H9 (cell line): Measurements from ENCODE around the gene ZNF774. TPM values are rescaled to one million over a fixed set of nuclear protein-coding genes. Genes with fewer than 3 reads are reported as not detected.

Experiments
- DNase-seq: peaks from one replicate; pipeline ENCODE4 v3.0.0-alpha.2; 2017
- H2AFZ ChIP-seq: one replicate; pipeline ENCODE4 v1.6.1; 2013; ENCODE audit warnings: mild to moderate bottlenecking, low read length, control low read depth, moderate library complexity
- H2AK5ac ChIP-seq: 2 replicates; pipeline ENCODE4 v1.6.1; 2013; ENCODE audit warnings: low read length, control low read depth, mixed read lengths; ENCODE audit not compliant: insufficient read length
- H2BK120ac ChIP-seq: one replicate; pipeline ENCODE4 v1.6.1; 2013; ENCODE audit warnings: low read depth, mild to moderate bottlenecking, low read length, control low read depth, inconsistent platforms; ENCODE audit not compliant: poor library complexity, severe bottlenecking
- H2BK12ac ChIP-seq: 2 replicates; pipeline ENCODE4 v1.6.1; 2013; ENCODE audit warnings: low read length, control low read depth, mixed read lengths, low read depth; ENCODE audit not compliant: insufficient read length
- H2BK15ac ChIP-seq: 2 replicates; pipeline ENCODE4 v1.6.1; 2013; ENCODE audit warnings: low read depth, low read length, control low read depth
- H2BK20ac ChIP-seq: one replicate; pipeline ENCODE4 v1.6.1; 2013; ENCODE audit warnings: low read depth, mild to moderate bottlenecking, low read length, control low read depth, inconsistent platforms; ENCODE audit not compliant: poor library complexity, severe bottlenecking
- H2BK5ac ChIP-seq: 2 replicates; pipeline ENCODE4 v1.6.1; 2013; ENCODE audit warnings: low read length, control low read depth, mixed read lengths; ENCODE audit not compliant: insufficient read length
- H3K14ac ChIP-seq: 2 replicates; pipeline ENCODE4 v1.6.1; 2013; ENCODE audit warnings: low read length, control low read depth; ENCODE audit not compliant: insufficient read depth
- H3K18ac ChIP-seq: 2 replicates; pipeline ENCODE4 v1.6.1; 2013; ENCODE audit warnings: low read depth, mild to moderate bottlenecking, mixed read lengths, low read length, control low read depth; ENCODE audit not compliant: insufficient read length
- H3K23ac ChIP-seq: 2 replicates; pipeline ENCODE4 v1.6.1; 2013; ENCODE audit warnings: low read length, control low read depth, mixed read lengths, low read depth; ENCODE audit not compliant: insufficient read length
- H3K23me2 ChIP-seq: 2 replicates; pipeline ENCODE4 v1.6.1; 2013; ENCODE audit warnings: low read depth, mild to moderate bottlenecking, mixed read lengths, low read length, control low read depth; ENCODE audit not compliant: insufficient read length, poor library complexity, severe bottlenecking
- H3K27ac ChIP-seq: 2 replicates; pipeline ENCODE4 v1.5.1; 2013; ENCODE audit warnings: low read length, control low read depth, mixed read lengths, low read depth; ENCODE audit not compliant: insufficient read length
- H3K27me3 ChIP-seq: 2 replicates; pipeline ENCODE4 v1.6.1; 2013; ENCODE audit warnings: low read length, control low read depth, inconsistent platforms; ENCODE audit not compliant: insufficient read depth
- H3K4ac ChIP-seq: 2 replicates; pipeline ENCODE4 v1.6.1; 2013; ENCODE audit warnings: low read depth, mild to moderate bottlenecking, control low read depth, inconsistent platforms, low read length, moderate library complexity
- H3K4me1 ChIP-seq: 2 replicates; pipeline ENCODE4 v1.6.1; 2013; ENCODE audit warnings: low read length, control low read depth, inconsistent platforms; ENCODE audit not compliant: insufficient read depth
- H3K4me2 ChIP-seq: 2 replicates; pipeline ENCODE4 v1.6.1; 2013; ENCODE audit warnings: low read length, control low read depth, mixed read lengths; ENCODE audit not compliant: insufficient read length, insufficient read depth
- H3K56ac ChIP-seq: 2 replicates; pipeline ENCODE4 v1.6.1; 2013; ENCODE audit warnings: low read depth, mild to moderate bottlenecking, mixed read lengths, low read length, control low read depth; ENCODE audit not compliant: insufficient read length
- H3K79me1 ChIP-seq: 2 replicates; pipeline ENCODE4 v1.6.1; 2013; ENCODE audit warnings: low read depth, mild to moderate bottlenecking, moderate library complexity, low read length, control low read depth, inconsistent platforms; ENCODE audit not compliant: insufficient read depth, poor library complexity, severe bottlenecking
- H3K79me2 ChIP-seq: 2 replicates; pipeline ENCODE4 v1.6.1; 2013; ENCODE audit warnings: low read length, control low read depth, inconsistent platforms; ENCODE audit not compliant: insufficient read depth
- H3K9ac ChIP-seq: 2 replicates; pipeline ENCODE4 v1.6.1; 2013; ENCODE audit warnings: low read length, control low read depth, mixed read lengths; ENCODE audit not compliant: insufficient read length; ENCODE audit errors: extremely low read depth
- H3K9me3 ChIP-seq: one replicate; pipeline ENCODE4 v1.6.1; 2013; ENCODE audit warnings: low read depth, low read length, inconsistent platforms; ENCODE audit not compliant: control insufficient read depth
- H3T11ph ChIP-seq: one replicate; pipeline ENCODE4 v1.6.1; 2013; ENCODE audit warnings: mild to moderate bottlenecking, low read length, control low read depth, inconsistent platforms
- H4K20me1 ChIP-seq: one replicate; pipeline ENCODE4 v1.6.1; 2013; ENCODE audit not compliant: control insufficient read depth, insufficient read length, insufficient read depth
- H4K5ac ChIP-seq: 2 replicates; pipeline ENCODE4 v1.6.1; 2013; ENCODE audit warnings: low read depth, mild to moderate bottlenecking, mixed read lengths, low read length, control low read depth; ENCODE audit not compliant: insufficient read length
- H4K8ac ChIP-seq: replicated peaks from 2 replicates; pipeline ENCODE4 v1.6.1; 2013; ENCODE audit warnings: low read length, control low read depth, mixed read lengths, low read depth; ENCODE audit not compliant: insufficient read length
- H4K91ac ChIP-seq: 2 replicates; pipeline ENCODE4 v1.6.1; 2013; ENCODE audit warnings: low read depth, mild to moderate bottlenecking, moderate library complexity, mixed read lengths, low read length, control low read depth; ENCODE audit not compliant: insufficient read length
- H3K27ac Mint-ChIP-seq, 3 experiments: 2 replicates in 2 of 3; 3 replicates in 1 of 3; pipeline ENCODE4 v1.8.0; 2020 to 2021; ENCODE audit warnings: mixed read lengths in 3 of 3, mild to moderate bottlenecking in 1 of 3, moderate library complexity in 1 of 3
- H3K27me3 Mint-ChIP-seq: 2 replicates; pipeline ENCODE4 v1.8.0; 2021; ENCODE audit warnings: low read depth, mild to moderate bottlenecking, moderate library complexity, mixed read lengths
- H3K36me3 Mint-ChIP-seq, 3 experiments: 2 replicates in 2 of 3; 3 replicates in 1 of 3; pipeline ENCODE4 v1.8.0; 2020 to 2021; ENCODE audit warnings: low read depth in 3 of 3, mixed read lengths in 3 of 3; ENCODE audit not compliant: insufficient read depth in 1 of 3
- H3K4me1 Mint-ChIP-seq, 2 experiments: 2 replicates each; pipeline ENCODE4 v1.8.0; 2020; ENCODE audit warnings: mixed read lengths in 2 of 2
- H3K4me3 Mint-ChIP-seq, 2 experiments: 2 replicates in 1 of 2; 3 replicates in 1 of 2; pipeline ENCODE4 v1.8.0; 2020 to 2021; ENCODE audit warnings: mild to moderate bottlenecking in 2 of 2, mixed read lengths in 2 of 2, moderate library complexity in 1 of 2
- H3K9me3 Mint-ChIP-seq, 2 experiments: 2 replicates in 1 of 2; 3 replicates in 1 of 2; pipeline ENCODE4 v1.8.0; 2020; ENCODE audit warnings: mild to moderate bottlenecking in 2 of 2, mixed read lengths in 2 of 2, moderate library complexity in 1 of 2
- WGBS: extraction: QIAGEN DNeasy Blood & Tissue Kit; methylation state at CpG from one replicate; pipeline ENCODE4 v1.1.7; 2013; ENCODE audit warnings: missing lambda C conversion rate, low lambda C conversion rate, mixed read lengths; ENCODE audit not compliant: insufficient read length; ENCODE audit errors: extremely low coverage; 5-methylcytosine and 5-hydroxymethylcytosine counted together
- total RNA-seq: library from RNA; stranded (reverse); gene quantifications from 2 replicates; pipeline ENCODE4 v1.2.1, GENCODE V29; 2021
- TF ChIP-seq, protein P1 (sequence below): fragments of 200-600 bp; sonication (generic); conservative IDR thresholded peaks from 3 replicates; pipeline ENCODE4 v1.8.0; 2021; ENCODE audit warnings: antibody characterized with exemption, mild to moderate bottlenecking

Gene ZNF774
- total RNA-seq, 1 experiment from 2014 or later, result 2.5 TPM

DNA sequence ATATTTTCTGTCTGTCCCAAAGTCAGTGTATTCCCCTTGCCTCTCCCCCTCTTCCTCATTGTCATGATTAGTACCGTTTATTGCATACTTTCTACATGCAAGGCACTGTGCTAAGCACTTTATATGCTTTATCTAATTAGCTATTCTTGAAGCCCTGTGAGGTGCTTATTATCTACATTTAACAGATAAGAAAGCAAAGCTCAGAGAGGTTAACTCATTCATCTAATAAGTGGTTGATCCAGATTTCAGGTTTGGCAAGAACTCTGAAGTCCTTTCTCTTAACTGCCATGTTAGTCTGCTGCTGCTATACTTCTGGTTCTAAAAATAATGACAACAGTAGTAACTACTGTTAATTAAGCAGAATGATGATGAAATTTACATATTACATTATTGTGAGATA, 49.4 kb downstream of the ZNF774 start:
- H3K79me2 ChIP-seq, result peaks cover 20% of the 10 kb centered on the region; the same call in 1 of the 2 replicates
- H2AK5ac ChIP-seq, result no peak overlapping the region
- H2BK12ac ChIP-seq, result no peak overlapping the region
- no peak overlapping the region for H3K23ac ChIP-seq
- H3K4ac ChIP-seq, result no peak overlapping the region; the same call in 1 of the 2 replicates
- no peaks in the 10 kb centered on the region for H3K79me1 ChIP-seq
- no peak overlapping the region; the same call in 1 of the 2 replicates for H3K14ac ChIP-seq
- no peaks in the 10 kb centered on the region for H4K20me1 ChIP-seq
- H4K8ac ChIP-seq, result no peak overlapping the region
- Mint-ChIP-seq H3K27ac (peak overlapping the region; percentile 92 to 97 (median 95); a peak in 5 of 7 replicates), H3K27me3 (no peaks in the 10 kb centered on the region; the same call in 1 of the 2 replicates), H3K36me3 (peaks cover 0 to 4% (median 0%) of the 10 kb centered on the region in 3 experiments; a peak in 1 of 7 replicates), H3K9me3 (no peaks in the 10 kb centered on the region), H3K4me3 (peak overlapping the region in 1 of 2 experiments; percentile 60; a peak in 2 of 5 replicates), H3K4me1 (peaks cover 49 to 52% of the 10 kb centered on the region in 2 experiments)
- H4K91ac ChIP-seq, result no peak overlapping the region
- no peak overlapping the region for H2BK120ac ChIP-seq
- H3K56ac ChIP-seq, result no peak overlapping the region
- no peak for DNase-seq
- no peak overlapping the region for H2BK15ac ChIP-seq
- H3T11ph ChIP-seq, result peak overlapping the region; percentile 80
- H2BK5ac ChIP-seq, result no peak overlapping the region
- H2AFZ ChIP-seq, result no peak overlapping the region
- H4K5ac ChIP-seq, result no peak overlapping the region
- H3K27me3 ChIP-seq, result no peaks in the 10 kb centered on the region
- H3K9ac ChIP-seq, result no peak overlapping the region
- no peak overlapping the region for H3K4me2 ChIP-seq
- TF ChIP-seq, protein P1, sequence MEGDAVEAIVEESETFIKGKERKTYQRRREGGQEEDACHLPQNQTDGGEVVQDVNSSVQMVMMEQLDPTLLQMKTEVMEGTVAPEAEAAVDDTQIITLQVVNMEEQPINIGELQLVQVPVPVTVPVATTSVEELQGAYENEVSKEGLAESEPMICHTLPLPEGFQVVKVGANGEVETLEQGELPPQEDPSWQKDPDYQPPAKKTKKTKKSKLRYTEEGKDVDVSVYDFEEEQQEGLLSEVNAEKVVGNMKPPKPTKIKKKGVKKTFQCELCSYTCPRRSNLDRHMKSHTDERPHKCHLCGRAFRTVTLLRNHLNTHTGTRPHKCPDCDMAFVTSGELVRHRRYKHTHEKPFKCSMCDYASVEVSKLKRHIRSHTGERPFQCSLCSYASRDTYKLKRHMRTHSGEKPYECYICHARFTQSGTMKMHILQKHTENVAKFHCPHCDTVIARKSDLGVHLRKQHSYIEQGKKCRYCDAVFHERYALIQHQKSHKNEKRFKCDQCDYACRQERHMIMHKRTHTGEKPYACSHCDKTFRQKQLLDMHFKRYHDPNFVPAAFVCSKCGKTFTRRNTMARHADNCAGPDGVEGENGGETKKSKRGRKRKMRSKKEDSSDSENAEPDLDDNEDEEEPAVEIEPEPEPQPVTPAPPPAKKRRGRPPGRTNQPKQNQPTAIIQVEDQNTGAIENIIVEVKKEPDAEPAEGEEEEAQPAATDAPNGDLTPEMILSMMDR, result no peak
- H2BK20ac ChIP-seq, result no peak overlapping the region
- peaks cover 4% of the 10 kb centered on the region; the same call in 1 of the 2 replicates for H3K4me1 ChIP-seq
- H3K9me3 ChIP-seq, result no peaks in the 10 kb centered on the region
- H3K27ac ChIP-seq, result no peak overlapping the region
- H3K23me2 ChIP-seq, result no peaks in the 10 kb centered on the region
- H3K18ac ChIP-seq, result peak overlapping the region; percentile 28
- WGBS, result no CpG with 5 or more reads among the region's 1 CpG
